Renal pelvis (tissue), 4 donors: Measurements from ENCODE around the gene BHLHA9. TPM values are rescaled to one million over a fixed set of nuclear protein-coding genes. Genes with fewer than 3 reads are reported as not detected.
"Not testable (repeated sequence)": the region's sequence is repeated elsewhere in the genome, so short reads cannot be mapped to it uniquely, and the experiment has no call there.

Experiments used
- DNase-seq: peaks from one replicate; pipeline ENCODE4 v3.0.0-alpha.2; 2013
- polyA plus RNA-seq, 3 donors: library from polyadenylated mRNA; unstranded; fragments of 120-200 nt; gene quantifications; one replicate each; pipeline ENCODE4 v1.2.1, GENCODE V29; 2013; ENCODE audit not compliant: insufficient read length in 3 of 3

The BHLHA9 gene
- polyA plus RNA-seq, 3 donors: not detected

- DNase-seq: no peak
Observed at GRCh38 chr17:1299552-1300370, 29.5 kb downstream of the BHLHA9 start.

- DNase-seq: no peak
Observed at GRCh38 chr17:1300371-1300905, 30.2 kb downstream of the BHLHA9 start.

- no peak for DNase-seq
Observed at GRCh38 chr17:1301546-1301945, 31.3 kb downstream of the BHLHA9 start.

- no peak for DNase-seq
Observed at GRCh38 chr17:1302761-1303160, 32.5 kb downstream of the BHLHA9 start.

GRCh38 chr17:1304522-1304921 lies 34.3 kb downstream of the BHLHA9 start:
- no peak for DNase-seq

GRCh38 chr17:1304962-1305563 lies 34.8 kb downstream of the BHLHA9 start:
- no peak for DNase-seq

GRCh38 chr17:1307829-1308228 lies 37.6 kb downstream of the BHLHA9 start:
- DNase-seq: not testable (repeated sequence)

- no peak for DNase-seq
Observed at GRCh38 chr17:1312261-1312870, 42.1 kb downstream of the BHLHA9 start.

- DNase-seq: no peak
Observed at GRCh38 chr17:1313270-1314005, 43.2 kb downstream of the BHLHA9 start.

GRCh38 chr17:1315409-1315808 lies 45.2 kb downstream of the BHLHA9 start:
- no peak for DNase-seq

- DNase-seq: no peak
Observed at GRCh38 chr17:1315891-1316403, 45.7 kb downstream of the BHLHA9 start.

Other genes starting within 250 kb of the BHLHA9 start
- 10 to 100 TPM; 55.2 to 63.0 (median 58.7) TPM for gene ABR, start 90.5 kb upstream of the BHLHA9 start, polyA plus RNA-seq
- under 1 TPM in 2 of 3 donors, not detected in 1; 0.03 to 0.09 TPM for gene TRARG1, start 9.2 kb downstream of the BHLHA9 start, polyA plus RNA-seq
- gene YWHAE, start 129.8 kb downstream of the BHLHA9 start, polyA plus RNA-seq: 1,000 to 10,000 TPM in 2 of 3 donors, 100 to 1,000 TPM in 1; 933 to 1,079 (median 1,049) TPM
- 10 to 100 TPM; 51.2 to 56.7 (median 53.3) TPM for gene CRK, start 185.8 kb downstream of the BHLHA9 start, polyA plus RNA-seq
- gene MYO1C, start 222.2 kb downstream of the BHLHA9 start, polyA plus RNA-seq: 10 to 100 TPM; 67.4 to 82.2 (median 71.6) TPM
- 10 to 100 TPM; 19.2 to 27.7 (median 25.6) TPM for gene INPP5K, start 246.2 kb downstream of the BHLHA9 start, polyA plus RNA-seq